HCT116 (cell line): ENCODE data around the gene SLC22A23. TPM values are rescaled to one million over a fixed set of nuclear protein-coding genes. Genes with fewer than 3 reads are reported as not detected.

ENCODE experiments used
- ATAC-seq: fragments of 200-7000 bp; cut with Tn5 transposase; 2 replicates; pipeline ENCODE4 v1.9.1; 2020; ENCODE audit warnings: mild to moderate bottlenecking, moderate library complexity
- BruUV-seq: library from RNA; stranded (reverse); fragments of 400-500 nt; replicated peaks from 2 replicates; lab custom pipeline; 2021; lab: Mats Ljungman, UMichigan
- CTCF ChIA-PET: fragments of 300-600 bp; sonication (Branson Sonifier 250); formaldehyde crosslinking; loops from one replicate; lab custom pipeline; 2021; ENCODE audit warnings: antibody characterized with exemption; lab: Charles Lee
- POLR2A ChIA-PET: fragments of 300-600, 350-600 bp; sonication (Branson Sonifier 250); formaldehyde crosslinking; loops from one replicate; lab custom pipeline; 2021; ENCODE audit warnings: antibody characterized with exemption; lab: Charles Lee
- RAD21 ChIA-PET, 2 experiments: fragments of 300-600 bp; sonication (Branson Sonifier 250); formaldehyde crosslinking; loops; one replicate each; lab custom pipeline; 2023; ENCODE audit warnings: low total read pairs in 2 of 2; ENCODE audit not compliant: uncharacterized antibody in 2 of 2, unreplicated experiment in 2 of 2, low non-redundant PET in 1 of 2; lab: Charles Lee
- DNase-seq: peaks from one replicate; pipeline ENCODE4 v3.0.0-alpha.2; 2010; ENCODE audit warnings: low read depth, low spot score
- H2AFZ ChIP-seq: fragments of 200-600 bp; shearing (Covaris generic), sonication (generic); 2 replicates; pipeline ENCODE4 v1.6.1; 2017; ENCODE audit warnings: low read depth, mixed run types, mixed read lengths, antibody characterized with exemption, low read length; ENCODE audit not compliant: poor library complexity, severe bottlenecking
- H3K27ac ChIP-seq: 2 replicates; pipeline ENCODE4 v1.5.1; 2012; ENCODE audit warnings: low read depth, low read length
- H3K27me3 ChIP-seq: fragments of 200-600 bp; sonication (generic); 2 replicates; pipeline ENCODE4 v1.6.1; 2016; ENCODE audit warnings: mixed run types, low read length, mixed read lengths; ENCODE audit not compliant: insufficient read depth
- H3K36me3 ChIP-seq, 2 experiments: fragments of 200-500 bp in 1 of 2; fragments of 200-600 bp in 1 of 2; sonication (Bioruptor generic) in 1 of 2; sonication (generic) in 1 of 2; 2 replicates each; pipeline versions ENCODE4 v1.5.1 to v1.6.1; 2014 to 2016; ENCODE audit warnings: low read length in 2 of 2, inconsistent platforms in 1 of 2, mixed read lengths in 1 of 2, mixed run types in 1 of 2; ENCODE audit not compliant: insufficient read depth in 2 of 2, control insufficient read depth in 1 of 2
- H3K4me1 ChIP-seq, 2 experiments: fragments of 200-600 bp in 1 of 2; sonication (generic) in 1 of 2; 2 replicates each; pipeline versions ENCODE4 v1.5.1 to v1.6.1; 2012 to 2017; ENCODE audit warnings: low read length in 2 of 2, inconsistent platforms in 1 of 2, mild to moderate bottlenecking in 1 of 2, mixed read lengths in 1 of 2, mixed run types in 1 of 2, moderate library complexity in 1 of 2; ENCODE audit not compliant: insufficient read depth in 2 of 2, control insufficient read depth in 1 of 2
- H3K4me2 ChIP-seq: fragments of 200-600 bp; sonication (generic); 2 replicates; pipeline ENCODE4 v1.6.1; 2017; ENCODE audit warnings: mixed run types, low read length, mixed read lengths
- H3K4me3 ChIP-seq, 2 experiments: fragments of 200-600 bp in 1 of 2; sonication (generic) in 1 of 2; replicated peaks in 1 of 2; 2 replicates each; pipeline ENCODE4 v1.5.1; 2011 to 2016; ENCODE audit warnings: low read length in 2 of 2, control low read depth in 1 of 2, low read depth in 1 of 2, mild to moderate bottlenecking in 1 of 2, mixed read lengths in 1 of 2, mixed run types in 1 of 2
- H3K79me2 ChIP-seq: fragments of 200-600 bp; sonication (generic); 2 replicates; pipeline ENCODE4 v1.6.1; 2017; ENCODE audit warnings: mild to moderate bottlenecking, mixed run types, low read length, moderate library complexity, mixed read lengths; ENCODE audit not compliant: insufficient read depth
- H3K9ac ChIP-seq: fragments of 200-600 bp; sonication (generic); 2 replicates; pipeline ENCODE4 v1.6.1; 2016; ENCODE audit warnings: low read length, mixed read lengths
- H3K9me2 ChIP-seq: fragments of 200-600 bp; sonication (generic), shearing (Covaris generic); 2 replicates; pipeline ENCODE4 v1.6.1; 2017; ENCODE audit warnings: mixed run types, mild to moderate bottlenecking, moderate library complexity; ENCODE audit not compliant: insufficient read depth
- H3K9me3 ChIP-seq, 2 experiments: fragments of 200-500 bp in 1 of 2; fragments of 200-600 bp in 1 of 2; sonication (Bioruptor generic) in 1 of 2; sonication (generic) in 1 of 2; 2 replicates each; pipeline ENCODE4 v1.6.1; 2014 to 2017; ENCODE audit warnings: low read length in 2 of 2, mixed read lengths in 2 of 2, inconsistent platforms in 1 of 2, low read depth in 1 of 2, mild to moderate bottlenecking in 1 of 2, mixed run types in 1 of 2, moderate library complexity in 1 of 2; ENCODE audit not compliant: control insufficient read depth in 1 of 2, insufficient read depth in 1 of 2
- H4K20me1 ChIP-seq: fragments of 200-600 bp; sonication (generic), shearing (Covaris generic); 2 replicates; pipeline ENCODE4 v1.6.1; 2017; ENCODE audit warnings: mixed run types, mild to moderate bottlenecking, moderate library complexity; ENCODE audit not compliant: insufficient read depth
- CBX3 ChIP-seq: IDR thresholded peaks from 2 replicates; pipeline ENCODE4 v1.6.1; 2012; ENCODE audit warnings: low read depth
- YY1 ChIP-seq: IDR thresholded peaks from 2 replicates; pipeline ENCODE4 v1.6.1; 2011; ENCODE audit warnings: low read length, low read depth, moderate library complexity, mild to moderate bottlenecking; ENCODE audit not compliant: insufficient replicate concordance; ENCODE audit errors: extremely low read depth
- intact Hi-C: fragments of 100-400 bp; cut with micrococcal nuclease; formaldehyde crosslinking; loops from 2 replicates; pipeline ENCODE4 v1.10.0; 2022
- total RNA-seq: library from RNA; stranded (reverse); gene quantifications from one replicate; pipeline ENCODE4 v1.2.1, GENCODE V29; 2021; ENCODE audit not compliant: unreplicated experiment
- TF ChIP-seq, protein P1 (sequence below): IDR thresholded peaks from 2 replicates; pipeline ENCODE4 v1.6.1; 2011; ENCODE audit warnings: mild to moderate bottlenecking, low read length, moderate library complexity; ENCODE audit not compliant: insufficient replicate concordance; ENCODE audit errors: extremely low read depth
- TF ChIP-seq, protein P2 (sequence below): IDR thresholded peaks from 2 replicates; pipeline ENCODE4 v1.6.1; 2012
- TF ChIP-seq, protein P3 (sequence below): IDR thresholded peaks from 2 replicates; pipeline ENCODE4 v1.6.1; 2012; ENCODE audit warnings: low read depth

Gene SLC22A23
- total RNA-seq, 1 experiment from 2014 or later: 11.5 TPM

DNA sequence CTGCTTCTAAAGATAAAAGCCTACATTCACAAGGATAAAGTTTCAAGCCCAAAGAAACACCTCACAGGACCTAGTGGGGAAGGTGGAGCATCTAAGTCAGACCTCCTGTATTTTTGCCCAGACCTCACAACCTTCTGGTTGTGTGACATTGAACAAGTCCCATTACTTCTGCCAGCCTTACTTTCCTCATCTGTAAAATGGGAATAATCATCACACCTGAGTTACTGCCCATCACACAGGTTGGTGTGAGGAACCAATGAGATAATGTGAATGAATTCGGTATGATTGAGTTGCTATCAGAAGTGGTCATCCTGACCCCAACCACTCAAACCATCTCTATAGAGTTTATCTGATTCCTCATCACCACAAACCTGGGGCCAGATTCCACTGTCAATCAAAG is 11.1 kb upstream of the SLC22A23 start:
- no peak for ATAC-seq
- no peaks in the 10 kb centered on the region for H3K27me3 ChIP-seq
- ChIA-PET CTCF (no interaction called here), RAD21 (no interaction called here), POLR2A (no interaction called here)
- DNase-seq: no peak
- no peak overlapping the region for H3K27ac ChIP-seq
- intact Hi-C loops: no loop called here
- TF ChIP-seq, protein P1, sequence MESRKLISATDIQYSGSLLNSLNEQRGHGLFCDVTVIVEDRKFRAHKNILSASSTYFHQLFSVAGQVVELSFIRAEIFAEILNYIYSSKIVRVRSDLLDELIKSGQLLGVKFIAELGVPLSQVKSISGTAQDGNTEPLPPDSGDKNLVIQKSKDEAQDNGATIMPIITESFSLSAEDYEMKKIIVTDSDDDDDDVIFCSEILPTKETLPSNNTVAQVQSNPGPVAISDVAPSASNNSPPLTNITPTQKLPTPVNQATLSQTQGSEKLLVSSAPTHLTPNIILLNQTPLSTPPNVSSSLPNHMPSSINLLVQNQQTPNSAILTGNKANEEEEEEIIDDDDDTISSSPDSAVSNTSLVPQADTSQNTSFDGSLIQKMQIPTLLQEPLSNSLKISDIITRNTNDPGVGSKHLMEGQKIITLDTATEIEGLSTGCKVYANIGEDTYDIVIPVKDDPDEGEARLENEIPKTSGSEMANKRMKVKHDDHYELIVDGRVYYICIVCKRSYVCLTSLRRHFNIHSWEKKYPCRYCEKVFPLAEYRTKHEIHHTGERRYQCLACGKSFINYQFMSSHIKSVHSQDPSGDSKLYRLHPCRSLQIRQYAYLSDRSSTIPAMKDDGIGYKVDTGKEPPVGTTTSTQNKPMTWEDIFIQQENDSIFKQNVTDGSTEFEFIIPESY: no peak
- no peak for TF ChIP-seq CBX3
- TF ChIP-seq, protein P2, sequence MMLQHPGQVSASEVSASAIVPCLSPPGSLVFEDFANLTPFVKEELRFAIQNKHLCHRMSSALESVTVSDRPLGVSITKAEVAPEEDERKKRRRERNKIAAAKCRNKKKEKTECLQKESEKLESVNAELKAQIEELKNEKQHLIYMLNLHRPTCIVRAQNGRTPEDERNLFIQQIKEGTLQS: no peak
- TF ChIP-seq, protein P3, sequence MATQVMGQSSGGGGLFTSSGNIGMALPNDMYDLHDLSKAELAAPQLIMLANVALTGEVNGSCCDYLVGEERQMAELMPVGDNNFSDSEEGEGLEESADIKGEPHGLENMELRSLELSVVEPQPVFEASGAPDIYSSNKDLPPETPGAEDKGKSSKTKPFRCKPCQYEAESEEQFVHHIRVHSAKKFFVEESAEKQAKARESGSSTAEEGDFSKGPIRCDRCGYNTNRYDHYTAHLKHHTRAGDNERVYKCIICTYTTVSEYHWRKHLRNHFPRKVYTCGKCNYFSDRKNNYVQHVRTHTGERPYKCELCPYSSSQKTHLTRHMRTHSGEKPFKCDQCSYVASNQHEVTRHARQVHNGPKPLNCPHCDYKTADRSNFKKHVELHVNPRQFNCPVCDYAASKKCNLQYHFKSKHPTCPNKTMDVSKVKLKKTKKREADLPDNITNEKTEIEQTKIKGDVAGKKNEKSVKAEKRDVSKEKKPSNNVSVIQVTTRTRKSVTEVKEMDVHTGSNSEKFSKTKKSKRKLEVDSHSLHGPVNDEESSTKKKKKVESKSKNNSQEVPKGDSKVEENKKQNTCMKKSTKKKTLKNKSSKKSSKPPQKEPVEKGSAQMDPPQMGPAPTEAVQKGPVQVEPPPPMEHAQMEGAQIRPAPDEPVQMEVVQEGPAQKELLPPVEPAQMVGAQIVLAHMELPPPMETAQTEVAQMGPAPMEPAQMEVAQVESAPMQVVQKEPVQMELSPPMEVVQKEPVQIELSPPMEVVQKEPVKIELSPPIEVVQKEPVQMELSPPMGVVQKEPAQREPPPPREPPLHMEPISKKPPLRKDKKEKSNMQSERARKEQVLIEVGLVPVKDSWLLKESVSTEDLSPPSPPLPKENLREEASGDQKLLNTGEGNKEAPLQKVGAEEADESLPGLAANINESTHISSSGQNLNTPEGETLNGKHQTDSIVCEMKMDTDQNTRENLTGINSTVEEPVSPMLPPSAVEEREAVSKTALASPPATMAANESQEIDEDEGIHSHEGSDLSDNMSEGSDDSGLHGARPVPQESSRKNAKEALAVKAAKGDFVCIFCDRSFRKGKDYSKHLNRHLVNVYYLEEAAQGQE: no peak
- no peak for TF ChIP-seq YY1
- no peak overlapping the region for H3K4me3 ChIP-seq
- peaks cover 4 to 5% of the 10 kb centered on the region in 2 experiments; a peak in 3 of 4 replicates for H3K4me1 ChIP-seq
- no peaks in the 10 kb centered on the region for H3K9me2 ChIP-seq
- BruUV-seq: no TSS peak
- no peak overlapping the region for H3K4me2 ChIP-seq
- no peaks in the 10 kb centered on the region for H4K20me1 ChIP-seq
- H3K79me2 ChIP-seq: no peaks in the 10 kb centered on the region
- no peak overlapping the region for H3K9ac ChIP-seq
- no peaks in the 10 kb centered on the region for H3K9me3 ChIP-seq
- no peaks in the 10 kb centered on the region for H3K36me3 ChIP-seq
- H2AFZ ChIP-seq: no peak overlapping the region
